Mucosa of descending colon (tissue), 3 donors: ENCODE results near the gene NTS. TPM values are rescaled to one million over a fixed set of nuclear protein-coding genes. Genes with fewer than 3 reads are reported as not detected.
A peak's percentile ranks its signal among the peaks of the same experiment; 100 is the strongest.

Experiments used
- ATAC-seq: fragments of 200-7000 bp; cut with Tn5 transposase; one replicate; pipeline ENCODE4 v1.9.1; 2020; ENCODE audit warnings: mild to moderate bottlenecking, moderate library complexity
- DNase-seq, 3 donors: peaks; one replicate each; pipeline ENCODE4 v3.0.0-alpha.2; 2020
- H3K36me3 ChIP-seq: fragments of 200-600 bp; one replicate; pipeline ENCODE4 v1.8.0; 2021; ENCODE audit warnings: low read depth, mild to moderate bottlenecking
- H3K4me1 ChIP-seq: fragments of 200-600 bp; one replicate; pipeline ENCODE4 v1.8.0; 2021; ENCODE audit warnings: low read depth, mild to moderate bottlenecking
- H3K4me3 ChIP-seq: fragments of 200-600 bp; one replicate; pipeline ENCODE4 v1.8.0; 2021; ENCODE audit warnings: mild to moderate bottlenecking
- H3K9me3 ChIP-seq: fragments of 200-600 bp; one replicate; pipeline ENCODE4 v1.8.0; 2021; ENCODE audit warnings: mild to moderate bottlenecking
- CTCF ChIP-seq: fragments of 200-600 bp; IDR thresholded peaks from one replicate; pipeline ENCODE4 v1.8.0; 2022; ENCODE audit warnings: antibody characterized with exemption, mild to moderate bottlenecking
- intact Hi-C, 2 donors: fragments of 100-400 bp; cut with DNase I in 1 of 2; cut with micrococcal nuclease in 1 of 2; formaldehyde crosslinking; loops; one replicate each; pipeline versions ENCODE4 v1.11.0 to v1.11.1; 2022; cut with DNase I, micrococcal nuclease
- total RNA-seq, 3 donors: library from RNA; stranded (reverse); fragmentation: NEBNext Ultra II Directional in 2 of 3; extraction: Animal tissue kit (Norgen Biotek cat#: 25700) in 2 of 3; gene quantifications; one replicate each; pipeline versions ENCODE4 v1.2.1 to v1.2.4, GENCODE V29; 2021 to 2023
- donor health status: DM: no; HTN: no; CAD: no; lungs with moderate emphysema.
- donor health status: DM: no; HTN: no; CAD: no.
- donor health status: DM: no; HTN: yes; CAD: no.

The NTS gene
- total RNA-seq, 3 donors from 2014 or later, result 0.92 TPM; not detected in 2

- no peak overlapping the region for H3K4me3 ChIP-seq
- intact Hi-C loops, result no loop called here
- DNase-seq (no peak), ATAC-seq (no peak)
- TF ChIP-seq CTCF, result no peak
- H3K4me1 ChIP-seq, result peaks cover 8% of the 10 kb centered on the region
- no peaks in the 10 kb centered on the region for H3K9me3 ChIP-seq
- no peaks in the 10 kb centered on the region for H3K36me3 ChIP-seq
Measured at GRCh38 chr12:85833579-85833978, 40.5 kb upstream of the NTS start.

DNA sequence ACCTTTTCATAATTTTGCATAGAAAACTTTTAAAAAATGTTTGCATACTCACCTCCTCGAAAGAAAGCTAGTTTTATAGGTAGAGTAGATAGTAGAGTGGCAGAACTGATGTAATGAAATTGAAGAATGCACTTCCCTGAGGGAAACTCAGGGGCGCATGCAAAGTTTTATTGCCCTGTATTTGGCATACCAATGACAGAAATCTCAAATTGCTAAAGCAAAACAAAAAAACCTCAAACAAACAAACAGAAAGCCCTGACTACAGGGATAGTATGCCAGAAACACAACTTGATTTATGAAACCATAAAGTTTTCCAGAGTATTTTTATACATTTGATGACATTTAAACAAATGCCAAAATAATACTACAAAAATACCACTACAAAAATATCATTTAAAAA lies 39.7 kb upstream of the NTS start:
- ATAC-seq, result no peak
- Histone ChIP-seq H3K9me3 (no peaks in the 10 kb centered on the region), H3K4me3 (no peak overlapping the region), H3K4me1 (peaks cover 8% of the 10 kb centered on the region), H3K36me3 (no peaks in the 10 kb centered on the region)
- intact Hi-C loops, result no loop called here
- no peak for TF ChIP-seq CTCF
- DNase-seq, result no peak

- DNase-seq, result no peak
- Histone ChIP-seq H3K36me3 (no peaks in the 10 kb centered on the region), H3K4me1 (peaks cover 8% of the 10 kb centered on the region), H3K4me3 (no peak overlapping the region), H3K9me3 (no peaks in the 10 kb centered on the region)
- peak; percentile 49 for ATAC-seq
- TF ChIP-seq CTCF, result no peak
- intact Hi-C loops, result no loop called here
Measured at GRCh38 chr12:85835426-85836196, 38.5 kb upstream of the NTS start.

GRCh38 chr12:85836197-85837090 lies 37.7 kb upstream of the NTS start, which contains the start of gene RASSF9:
Gene RASSF9, minus strand, starts transcription at chr12:85836409. Its CDS starts 208 bp downstream, at chr12:85836201.
- no peak for TF ChIP-seq CTCF
- intact Hi-C loops, result no loop called here

DNA sequence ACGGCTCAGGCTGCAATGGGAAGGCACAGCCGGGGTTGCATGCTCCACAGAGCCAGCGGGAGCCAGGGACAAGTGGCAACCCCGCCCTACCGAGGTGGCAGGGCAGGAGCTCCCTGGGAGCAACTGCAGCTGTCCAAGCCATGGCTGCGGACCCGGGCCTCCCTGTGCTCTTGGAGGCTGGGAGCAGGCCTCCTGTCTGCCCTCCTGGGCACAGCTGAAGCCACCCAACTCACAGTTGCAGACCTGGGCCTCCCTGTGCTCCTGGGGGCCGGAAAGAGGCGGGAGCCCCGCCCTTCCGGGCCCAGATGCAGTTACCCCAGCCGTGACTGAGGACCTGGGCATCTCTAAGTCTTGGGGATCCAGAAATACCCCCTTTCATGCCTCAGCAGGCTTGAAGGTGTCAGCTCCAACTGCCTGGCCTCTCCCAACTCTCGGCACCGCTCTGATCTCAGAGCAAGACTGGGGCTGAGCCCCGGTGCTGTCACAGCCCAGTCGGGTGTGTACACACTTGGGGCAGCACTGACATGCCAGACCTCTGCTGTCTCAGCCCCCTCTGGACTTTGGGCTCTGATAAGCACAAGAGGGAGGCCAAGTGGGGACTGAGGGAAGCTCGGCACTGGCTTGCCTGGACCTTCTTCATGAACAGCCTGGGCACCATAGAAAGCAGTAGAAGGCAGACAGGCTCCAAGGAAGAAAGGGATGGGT lies 30.3 kb upstream of the NTS start:
- TF ChIP-seq CTCF, result no peak
- ATAC-seq, result peak; percentile 10
- intact Hi-C loops, result no loop called here

More at GRCh38 chr12:85836197-85837090, 37.7 kb upstream of the NTS start, which contains the start of gene RASSF9:
- DNase-seq, result peak in 2 of 3 donors; percentile 43 to 61
- H3K4me1 ChIP-seq, result peaks cover 8% of the 10 kb centered on the region
- H3K36me3 ChIP-seq, result no peaks in the 10 kb centered on the region
- H3K9me3 ChIP-seq, result no peaks in the 10 kb centered on the region
- peak; percentile 82 for ATAC-seq
- H3K4me3 ChIP-seq, result no peak within 1 kb of the TSS

More for the DNA sequence above, 30.3 kb upstream of the NTS start:
- no peaks in the 10 kb centered on the region for H3K36me3 ChIP-seq
- no peak overlapping the region for H3K4me3 ChIP-seq
- no peaks in the 10 kb centered on the region for H3K4me1 ChIP-seq
- no peak for DNase-seq
- no peaks in the 10 kb centered on the region for H3K9me3 ChIP-seq
